Panc1 (cell line): ENCODE data around the gene POU2F2.

ENCODE experiments used
- POLR2AphosphoS5 ChIP-seq: IDR thresholded peaks from 2 replicates; pipeline ENCODE4 v1.6.1; 2012; ENCODE audit warnings: mild to moderate bottlenecking, low read depth, low read length, moderate library complexity
- TCF7L2 ChIP-seq: IDR thresholded peaks from 2 replicates; pipeline ENCODE4 v1.6.1; 2011; ENCODE audit warnings: mild to moderate bottlenecking, low read depth, low read length, inconsistent platforms
- TF ChIP-seq, protein P1 (sequence below), 2 experiments: IDR thresholded peaks; 2 replicates each; pipeline ENCODE4 v1.6.1; 2011 to 2012; ENCODE audit warnings: low read depth in 2 of 2, control low read depth in 1 of 2, low read length in 1 of 2, mild to moderate bottlenecking in 1 of 2, moderate library complexity in 1 of 2; ENCODE audit not compliant: insufficient read depth in 1 of 2
- TF ChIP-seq, protein P2 (sequence below): fragments of 450-650 bp; IDR thresholded peaks from 2 replicates; pipeline ENCODE4 v1.5.1; 2017; ENCODE audit warnings: mild to moderate bottlenecking

DNA sequence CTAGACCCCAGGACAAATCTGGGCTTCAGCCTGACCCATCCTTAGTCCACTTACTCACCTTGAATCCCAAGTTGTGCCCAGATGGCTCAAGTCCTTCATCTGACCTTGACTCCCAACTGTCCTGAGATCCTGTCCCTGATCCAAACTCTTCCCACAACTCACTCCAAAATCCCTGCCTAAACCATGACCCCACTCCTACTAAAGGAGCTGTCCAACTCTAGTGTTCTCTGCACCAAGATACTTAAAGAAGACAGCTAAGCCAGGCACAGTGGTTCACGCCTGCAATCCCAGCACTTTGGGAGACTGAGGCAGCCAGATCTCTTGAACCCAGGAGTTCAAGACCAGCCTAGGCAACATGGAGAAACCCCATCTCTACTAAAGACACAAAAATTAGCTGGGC, 8.5 kb downstream of the POU2F2 start:
- TF ChIP-seq POLR2AphosphoS5 (no peak), TCF7L2 (no peak)
- TF ChIP-seq, protein P1, sequence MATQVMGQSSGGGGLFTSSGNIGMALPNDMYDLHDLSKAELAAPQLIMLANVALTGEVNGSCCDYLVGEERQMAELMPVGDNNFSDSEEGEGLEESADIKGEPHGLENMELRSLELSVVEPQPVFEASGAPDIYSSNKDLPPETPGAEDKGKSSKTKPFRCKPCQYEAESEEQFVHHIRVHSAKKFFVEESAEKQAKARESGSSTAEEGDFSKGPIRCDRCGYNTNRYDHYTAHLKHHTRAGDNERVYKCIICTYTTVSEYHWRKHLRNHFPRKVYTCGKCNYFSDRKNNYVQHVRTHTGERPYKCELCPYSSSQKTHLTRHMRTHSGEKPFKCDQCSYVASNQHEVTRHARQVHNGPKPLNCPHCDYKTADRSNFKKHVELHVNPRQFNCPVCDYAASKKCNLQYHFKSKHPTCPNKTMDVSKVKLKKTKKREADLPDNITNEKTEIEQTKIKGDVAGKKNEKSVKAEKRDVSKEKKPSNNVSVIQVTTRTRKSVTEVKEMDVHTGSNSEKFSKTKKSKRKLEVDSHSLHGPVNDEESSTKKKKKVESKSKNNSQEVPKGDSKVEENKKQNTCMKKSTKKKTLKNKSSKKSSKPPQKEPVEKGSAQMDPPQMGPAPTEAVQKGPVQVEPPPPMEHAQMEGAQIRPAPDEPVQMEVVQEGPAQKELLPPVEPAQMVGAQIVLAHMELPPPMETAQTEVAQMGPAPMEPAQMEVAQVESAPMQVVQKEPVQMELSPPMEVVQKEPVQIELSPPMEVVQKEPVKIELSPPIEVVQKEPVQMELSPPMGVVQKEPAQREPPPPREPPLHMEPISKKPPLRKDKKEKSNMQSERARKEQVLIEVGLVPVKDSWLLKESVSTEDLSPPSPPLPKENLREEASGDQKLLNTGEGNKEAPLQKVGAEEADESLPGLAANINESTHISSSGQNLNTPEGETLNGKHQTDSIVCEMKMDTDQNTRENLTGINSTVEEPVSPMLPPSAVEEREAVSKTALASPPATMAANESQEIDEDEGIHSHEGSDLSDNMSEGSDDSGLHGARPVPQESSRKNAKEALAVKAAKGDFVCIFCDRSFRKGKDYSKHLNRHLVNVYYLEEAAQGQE (IDR thresholded peaks at IDR 0.05; ENCODE audit: insufficient read depth in 1 of 2, low read depth in 2 of 2, low read length in 1 of 2): 0 out of 4 replicates have a peak, but pooled peaks of 1 of the 2 experiments have one; percentile 30
- TF ChIP-seq, protein P2, sequence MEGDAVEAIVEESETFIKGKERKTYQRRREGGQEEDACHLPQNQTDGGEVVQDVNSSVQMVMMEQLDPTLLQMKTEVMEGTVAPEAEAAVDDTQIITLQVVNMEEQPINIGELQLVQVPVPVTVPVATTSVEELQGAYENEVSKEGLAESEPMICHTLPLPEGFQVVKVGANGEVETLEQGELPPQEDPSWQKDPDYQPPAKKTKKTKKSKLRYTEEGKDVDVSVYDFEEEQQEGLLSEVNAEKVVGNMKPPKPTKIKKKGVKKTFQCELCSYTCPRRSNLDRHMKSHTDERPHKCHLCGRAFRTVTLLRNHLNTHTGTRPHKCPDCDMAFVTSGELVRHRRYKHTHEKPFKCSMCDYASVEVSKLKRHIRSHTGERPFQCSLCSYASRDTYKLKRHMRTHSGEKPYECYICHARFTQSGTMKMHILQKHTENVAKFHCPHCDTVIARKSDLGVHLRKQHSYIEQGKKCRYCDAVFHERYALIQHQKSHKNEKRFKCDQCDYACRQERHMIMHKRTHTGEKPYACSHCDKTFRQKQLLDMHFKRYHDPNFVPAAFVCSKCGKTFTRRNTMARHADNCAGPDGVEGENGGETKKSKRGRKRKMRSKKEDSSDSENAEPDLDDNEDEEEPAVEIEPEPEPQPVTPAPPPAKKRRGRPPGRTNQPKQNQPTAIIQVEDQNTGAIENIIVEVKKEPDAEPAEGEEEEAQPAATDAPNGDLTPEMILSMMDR: no peak
